CD4-positive, CD25-positive, alpha-beta regulatory T cell (primary cell): ENCODE measurements around the gene SLC46A1. TPM values are rescaled to one million over a fixed set of nuclear protein-coding genes. Genes with fewer than 3 reads are reported as not detected.

ENCODE experiments used
- ATAC-seq, 2 donors: fragments of 150-1000 bp; cut with Tn5 transposase; one replicate each; pipeline ENCODE4 v1.10.0; 2021; ENCODE audit warnings: low read depth in 2 of 2, moderate number of reproducible peaks in 2 of 2, moderate library complexity in 1 of 2
- DNase-seq, 3 donors: peaks; one replicate each; pipeline versions ENCODE4 v3.0.0 to v3.0.0-alpha.2; 2012 to 2022; ENCODE audit warnings: mixed read lengths in 1 of 3
- H3K27ac ChIP-seq: one replicate; pipeline ENCODE4 v1.7.0; 2013; ENCODE audit warnings: mild to moderate bottlenecking, low read length; ENCODE audit not compliant: insufficient read depth, poor library complexity, severe bottlenecking
- H3K27me3 ChIP-seq: one replicate; pipeline ENCODE4 v1.7.0; 2013; ENCODE audit warnings: low read length; ENCODE audit not compliant: control insufficient read depth, insufficient read depth
- H3K36me3 ChIP-seq: one replicate; pipeline ENCODE4 v1.7.0; 2013; ENCODE audit warnings: mild to moderate bottlenecking, low read length, moderate library complexity; ENCODE audit not compliant: control insufficient read depth, insufficient read depth
- H3K4me1 ChIP-seq: 2 replicates; pipeline ENCODE4 v1.7.0; 2013; ENCODE audit warnings: mild to moderate bottlenecking, low read length; ENCODE audit not compliant: insufficient read depth, control insufficient read depth, poor library complexity, severe bottlenecking
- H3K4me3 ChIP-seq: one replicate; pipeline ENCODE4 v1.7.0; 2013; ENCODE audit warnings: low read depth, mild to moderate bottlenecking, low read length, moderate library complexity
- H3K9me3 ChIP-seq, 2 experiments: 1 replicate in 1 of 2; 2 replicates in 1 of 2; pipeline ENCODE4 v1.7.0; 2013; ENCODE audit warnings: low read length in 2 of 2, mild to moderate bottlenecking in 1 of 2, moderate library complexity in 1 of 2; ENCODE audit not compliant: control insufficient read depth in 2 of 2
- H3K27ac Mint-ChIP-seq, 3 donors: one replicate each; pipeline ENCODE4 v1.8.0; 2020 to 2022; ENCODE audit warnings: mild to moderate bottlenecking in 3 of 3, mixed read lengths in 3 of 3, moderate library complexity in 2 of 3
- H3K27me3 Mint-ChIP-seq: one replicate; pipeline ENCODE4 v1.8.0; 2022; ENCODE audit warnings: mild to moderate bottlenecking, mixed read lengths
- H3K36me3 Mint-ChIP-seq: one replicate; pipeline ENCODE4 v1.8.0; 2020; ENCODE audit warnings: mixed read lengths
- H3K4me1 Mint-ChIP-seq, 4 donors: one replicate each; pipeline ENCODE4 v1.8.0; 2020 to 2022; ENCODE audit warnings: mixed read lengths in 4 of 4, mild to moderate bottlenecking in 1 of 4
- H3K4me3 Mint-ChIP-seq, 4 donors: one replicate each; pipeline ENCODE4 v1.8.0; 2020 to 2022; ENCODE audit warnings: mild to moderate bottlenecking in 4 of 4, mixed read lengths in 4 of 4, moderate library complexity in 3 of 4
- H3K9me3 Mint-ChIP-seq, 7 donors: one replicate each; pipeline ENCODE4 v1.8.0; 2020 to 2022; ENCODE audit warnings: mixed read lengths in 7 of 7, mild to moderate bottlenecking in 3 of 7, moderate library complexity in 2 of 7
- polyA plus RNA-seq, 4 donors: library from polyadenylated mRNA; unstranded; fragments of 300-500 nt; fragmentation: Illumina TruSeq; gene quantifications; one replicate each; pipeline ENCODE4 v1.2.3, GENCODE V29; 2021
- total RNA-seq: library from RNA; stranded (reverse); gene quantifications from one replicate; pipeline ENCODE4 v1.2.3, GENCODE V29; 2022

SLC46A1 gene
- total and polyA plus RNA-seq, 5 donors from 2014 or later, result 0.49 to 2.8 (median 1.4) TPM; not detected in 1

GRCh38 chr17:28388106-28388505, 17.9 kb downstream of the SLC46A1 start:
- Mint-ChIP-seq H3K27ac (peak overlapping the region in 1 of 3 donors; percentile 52), H3K36me3 (peaks cover 24% of the 10 kb centered on the region)

GRCh38 chr17:28386391-28386790, 19.6 kb downstream of the SLC46A1 start:
- H3K4me1 Mint-ChIP-seq, result peaks cover 7 to 41% (median 21%) of the 10 kb centered on the region in 4 donors
- H3K9me3 Mint-ChIP-seq, result no peaks in the 10 kb centered on the region
- ATAC-seq (no peak), DNase-seq (no peak)
- Histone ChIP-seq H3K36me3 (peaks cover 30% of the 10 kb centered on the region), H3K4me1 (peaks cover 18% of the 10 kb centered on the region), H3K27me3 (no peaks in the 10 kb centered on the region), H3K27ac (no peak overlapping the region), H3K4me3 (no peak overlapping the region), H3K9me3 (no peaks in the 10 kb centered on the region)
- peak overlapping the region in 1 of 3 donors; percentile 15 for H3K27ac Mint-ChIP-seq
- H3K27me3 Mint-ChIP-seq, result peaks cover 10% of the 10 kb centered on the region
- peaks cover 26% of the 10 kb centered on the region for H3K36me3 Mint-ChIP-seq
- peak overlapping the region; percentile 88 to 94 (median 92) for H3K4me3 Mint-ChIP-seq

More at GRCh38 chr17:28388106-28388505, 17.9 kb downstream of the SLC46A1 start:
- DNase-seq (no peak), ATAC-seq (no peak)
- no peak overlapping the region for H3K27ac ChIP-seq
- Mint-ChIP-seq H3K27me3 (peaks cover 4% of the 10 kb centered on the region), H3K4me1 (peaks cover 7 to 33% (median 18%) of the 10 kb centered on the region in 4 donors), H3K9me3 (no peaks in the 10 kb centered on the region), H3K4me3 (no peak overlapping the region)
- no peaks in the 10 kb centered on the region for H3K27me3 ChIP-seq
- H3K36me3 ChIP-seq, result peaks cover 37% of the 10 kb centered on the region
- H3K9me3 ChIP-seq, result no peaks in the 10 kb centered on the region
- peaks cover 18% of the 10 kb centered on the region for H3K4me1 ChIP-seq
- H3K4me3 ChIP-seq, result no peak overlapping the region

GRCh38 chr17:28385406-28385805, 20.6 kb downstream of the SLC46A1 start:
- Histone ChIP-seq H3K9me3 (no peaks in the 10 kb centered on the region), H3K27me3 (no peaks in the 10 kb centered on the region), H3K4me1 (peaks cover 20% of the 10 kb centered on the region), H3K4me3 (peak overlapping the region; percentile 78), H3K36me3 (peaks cover 20% of the 10 kb centered on the region), H3K27ac (no peak overlapping the region)
- Mint-ChIP-seq H3K4me3 (peak overlapping the region; percentile 88 to 94 (median 92)), H3K27me3 (peaks cover 10% of the 10 kb centered on the region), H3K27ac (peak overlapping the region in 2 of 3 donors; percentile 83 to 88), H3K4me1 (peaks cover 5 to 45% (median 23%) of the 10 kb centered on the region in 4 donors), H3K36me3 (peaks cover 17% of the 10 kb centered on the region), H3K9me3 (peaks cover 0 to under 1% (median 0%) of the 10 kb centered on the region in 7 donors)
- ATAC-seq, result no peak
- peak in 1 of 3 donors; percentile 25 for DNase-seq

GRCh38 chr17:28385037-28385400, 21.0 kb downstream of the SLC46A1 start:
- Histone ChIP-seq H3K4me1 (peaks cover 20% of the 10 kb centered on the region), H3K9me3 (no peaks in the 10 kb centered on the region), H3K4me3 (peak overlapping the region; percentile 78), H3K36me3 (peaks cover 16% of the 10 kb centered on the region), H3K27ac (no peak overlapping the region), H3K27me3 (no peaks in the 10 kb centered on the region)
- Mint-ChIP-seq H3K4me1 (peaks cover 5 to 45% (median 23%) of the 10 kb centered on the region in 4 donors), H3K27ac (peak overlapping the region in 2 of 3 donors; percentile 87 to 88), H3K9me3 (peaks cover 0 to 4% (median 0%) of the 10 kb centered on the region in 7 donors), H3K36me3 (peaks cover 17% of the 10 kb centered on the region), H3K4me3 (peak overlapping the region; percentile 88 to 97 (median 94)), H3K27me3 (peaks cover 10% of the 10 kb centered on the region)
- peak; percentile 2 to 4 for ATAC-seq
- peak in 1 of 3 donors; percentile 18 for DNase-seq

GRCh38 chr17:28384281-28385036, 21.6 kb downstream of the SLC46A1 start:
- ATAC-seq, result peak; percentile 90 to 94
- no peaks in the 10 kb centered on the region for H3K9me3 ChIP-seq
- H3K36me3 ChIP-seq, result peaks cover 11% of the 10 kb centered on the region
- H3K27ac ChIP-seq, result peak overlapping the region; percentile 36
- DNase-seq, result peak; percentile 53 to 85 (median 57)
- H3K4me1 ChIP-seq, result peaks cover 20% of the 10 kb centered on the region
- H3K27me3 ChIP-seq, result no peaks in the 10 kb centered on the region
- H3K9me3 Mint-ChIP-seq, result peaks cover 0 to 4% (median 0%) of the 10 kb centered on the region in 7 donors
- H3K36me3 Mint-ChIP-seq, result peaks cover 17% of the 10 kb centered on the region
- H3K27ac Mint-ChIP-seq, result peak overlapping the region in 2 of 3 donors; percentile 87 to 88
- H3K27me3 Mint-ChIP-seq, result peaks cover 10% of the 10 kb centered on the region
- peaks cover 6 to 49% (median 27%) of the 10 kb centered on the region in 4 donors for H3K4me1 Mint-ChIP-seq
- peak overlapping the region; percentile 78 for H3K4me3 ChIP-seq
- H3K4me3 Mint-ChIP-seq, result peak overlapping the region; percentile 88 to 97 (median 94)

GRCh38 chr17:28381141-28381825, 24.7 kb downstream of the SLC46A1 start:
- Mint-ChIP-seq H3K27me3 (peaks cover 10% of the 10 kb centered on the region), H3K4me3 (peak overlapping the region in 2 of 4 donors; percentile 50 to 88), H3K27ac (no peak overlapping the region), H3K9me3 (peaks cover 0 to 4% (median 0%) of the 10 kb centered on the region in 7 donors), H3K36me3 (peaks cover 15% of the 10 kb centered on the region), H3K4me1 (peaks cover 11 to 48% (median 28%) of the 10 kb centered on the region in 4 donors)
- Histone ChIP-seq H3K36me3 (no peaks in the 10 kb centered on the region), H3K4me1 (peaks cover 20% of the 10 kb centered on the region), H3K27ac (no peak overlapping the region), H3K9me3 (no peaks in the 10 kb centered on the region), H3K27me3 (no peaks in the 10 kb centered on the region), H3K4me3 (no peak overlapping the region)
- DNase-seq (peak in 1 of 3 donors; percentile 35), ATAC-seq (no peak)

- Mint-ChIP-seq H3K27me3 (peaks cover 10% of the 10 kb centered on the region), H3K27ac (no peak overlapping the region), H3K4me1 (peaks cover 8 to 37% (median 22%) of the 10 kb centered on the region in 4 donors), H3K4me3 (peak overlapping the region in 2 of 4 donors; percentile 81 to 86), H3K36me3 (peaks cover 15% of the 10 kb centered on the region), H3K9me3 (peaks cover 0 to 4% (median 0%) of the 10 kb centered on the region in 7 donors)
- H3K9me3 ChIP-seq, result no peaks in the 10 kb centered on the region
- H3K36me3 ChIP-seq, result no peaks in the 10 kb centered on the region
- H3K4me1 ChIP-seq, result peaks cover 12% of the 10 kb centered on the region
- no peak overlapping the region for H3K27ac ChIP-seq
- DNase-seq (no peak), ATAC-seq (no peak)
- H3K27me3 ChIP-seq, result no peaks in the 10 kb centered on the region
- H3K4me3 ChIP-seq, result no peak overlapping the region
These were observed 25.9 kb downstream of the SLC46A1 start for GRCh38 chr17:28379814-28380801.
